Skeletal muscle satellite cell (primary cell): ENCODE results near the gene LHFPL4.
"Not testable (repeated sequence)": the region's sequence is repeated elsewhere in the genome, so short reads cannot be mapped to it uniquely, and the experiment has no call there.

Experiments used
- H3K27me3 ChIP-seq: 2 replicates; pipeline ENCODE4 v1.7.0; 2013; ENCODE audit warnings: low read length; ENCODE audit not compliant: control insufficient read depth, insufficient read depth
- H3K36me3 ChIP-seq: 2 replicates; pipeline ENCODE4 v1.7.0; 2013; ENCODE audit warnings: mild to moderate bottlenecking, control low read depth, low read length; ENCODE audit not compliant: insufficient read depth
- H3K4me1 ChIP-seq: 2 replicates; pipeline ENCODE4 v1.7.0; 2013; ENCODE audit warnings: low read length; ENCODE audit not compliant: control insufficient read depth, insufficient read depth
- H3K4me2 ChIP-seq: 2 replicates; pipeline ENCODE4 v1.7.0; 2013; ENCODE audit warnings: mild to moderate bottlenecking, low read length
- H3K4me3 ChIP-seq: 2 replicates; pipeline ENCODE4 v1.7.0; 2013; ENCODE audit warnings: low read length
- H3K9ac ChIP-seq: 2 replicates; pipeline ENCODE4 v1.7.0; 2013; ENCODE audit warnings: mild to moderate bottlenecking, low read depth, low read length, moderate library complexity
- H3K9me3 ChIP-seq: replicated peaks from 2 replicates; pipeline ENCODE4 v1.7.0; 2013; ENCODE audit warnings: mild to moderate bottlenecking, control low read depth, low read length

Gene LHFPL4

DNA sequence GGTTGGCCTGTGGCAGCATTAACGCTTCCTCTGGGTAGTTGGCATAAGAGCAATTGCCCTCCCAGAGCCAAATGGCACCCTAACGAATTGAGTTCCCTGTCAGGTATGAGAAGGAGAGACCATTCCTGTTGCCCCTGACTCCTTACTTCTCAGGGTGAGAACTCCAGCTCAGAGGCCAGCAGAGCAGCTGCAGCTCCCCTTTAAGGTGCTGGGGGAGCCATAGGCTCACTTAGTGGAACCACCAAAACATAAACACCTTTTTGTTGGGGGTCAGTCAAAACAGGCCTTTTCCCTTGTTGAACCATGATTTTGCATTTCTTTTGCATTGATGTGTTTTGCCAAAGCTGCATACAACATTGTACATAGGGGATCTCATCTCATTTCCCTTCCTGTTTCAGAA lies 28.1 kb upstream of the LHFPL4 start:
- Histone ChIP-seq H3K36me3 (no peaks in the 10 kb centered on the region), H3K4me2 (no peak overlapping the region), H3K4me1 (no peaks in the 10 kb centered on the region), H3K27me3 (peaks cover 2% of the 10 kb centered on the region), H3K9me3 (no peaks in the 10 kb centered on the region), H3K9ac (no peak overlapping the region), H3K4me3 (no peak overlapping the region)

DNA sequence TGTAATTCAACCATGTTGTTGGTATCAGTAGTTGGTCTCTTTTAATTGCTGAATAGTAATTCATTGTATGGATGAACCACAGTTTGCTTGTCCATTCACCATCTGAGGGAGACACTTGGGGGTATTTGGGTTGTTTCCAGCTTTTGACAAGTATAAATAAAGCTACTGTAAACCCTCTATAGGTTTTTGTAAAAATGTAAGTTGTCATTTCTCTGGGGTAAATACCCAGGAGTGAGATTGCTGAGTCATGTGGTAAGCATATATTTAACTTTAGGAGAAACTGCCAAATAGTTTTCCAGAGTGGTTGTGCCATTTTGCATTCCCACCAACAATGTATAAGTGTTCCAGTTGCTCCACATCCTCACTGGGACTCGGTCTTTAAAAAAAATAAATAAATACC lies 15.4 kb upstream of the LHFPL4 start:
- H3K9ac ChIP-seq: no peak overlapping the region
- no peaks in the 10 kb centered on the region for H3K9me3 ChIP-seq
- no peaks in the 10 kb centered on the region for H3K36me3 ChIP-seq
- H3K4me3 ChIP-seq: no peak overlapping the region
- H3K4me1 ChIP-seq: no peaks in the 10 kb centered on the region
- no peaks in the 10 kb centered on the region for H3K27me3 ChIP-seq
- no peak overlapping the region for H3K4me2 ChIP-seq

DNA sequence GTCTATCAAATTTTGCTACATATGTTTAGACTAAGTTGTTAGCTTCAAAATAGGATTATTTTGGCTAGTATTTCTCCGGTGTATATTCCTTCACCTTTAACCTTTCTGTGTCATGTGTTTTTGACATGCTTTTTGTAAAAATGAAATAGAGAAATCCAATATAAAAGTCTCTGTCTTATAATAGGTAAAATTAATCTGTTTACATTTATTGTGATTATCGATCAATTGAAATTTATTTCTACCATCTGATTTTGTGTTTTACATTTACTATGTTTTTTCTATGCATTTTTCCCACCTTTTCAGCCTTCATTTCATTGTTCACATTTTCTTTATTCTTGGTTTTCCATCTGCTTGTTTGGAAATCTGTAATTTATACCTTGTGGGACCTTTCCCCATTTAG lies 11.7 kb upstream of the LHFPL4 start:
- Histone ChIP-seq H3K4me1 (no peaks in the 10 kb centered on the region), H3K9ac (no peak overlapping the region), H3K4me3 (no peak overlapping the region), H3K4me2 (no peak overlapping the region), H3K27me3 (no peaks in the 10 kb centered on the region), H3K9me3 (no peaks in the 10 kb centered on the region), H3K36me3 (no peaks in the 10 kb centered on the region)

DNA sequence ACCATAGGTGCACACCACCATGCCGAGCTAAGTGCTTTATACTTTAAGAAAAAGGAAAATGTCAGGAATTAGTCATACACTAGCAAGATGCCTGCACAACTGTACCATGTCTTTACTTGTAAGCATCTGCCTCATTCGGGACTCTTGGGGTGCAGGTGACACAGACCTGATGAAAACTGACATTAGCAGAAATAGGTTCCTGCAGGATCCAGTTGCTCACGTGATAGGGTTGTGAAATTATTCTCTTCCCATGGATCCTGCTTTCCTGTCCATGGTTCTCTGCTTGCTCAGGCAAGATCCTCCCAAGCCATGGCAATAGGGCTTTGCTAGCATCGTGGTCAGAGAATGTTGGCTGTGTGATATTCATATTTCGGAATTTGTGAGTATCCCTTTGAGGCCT lies 10.2 kb upstream of the LHFPL4 start:
- Histone ChIP-seq H3K27me3 (no peaks in the 10 kb centered on the region), H3K9ac (no peak overlapping the region), H3K36me3 (no peaks in the 10 kb centered on the region), H3K4me1 (no peaks in the 10 kb centered on the region), H3K4me2 (no peak overlapping the region), H3K9me3 (no peaks in the 10 kb centered on the region), H3K4me3 (no peak overlapping the region)

DNA sequence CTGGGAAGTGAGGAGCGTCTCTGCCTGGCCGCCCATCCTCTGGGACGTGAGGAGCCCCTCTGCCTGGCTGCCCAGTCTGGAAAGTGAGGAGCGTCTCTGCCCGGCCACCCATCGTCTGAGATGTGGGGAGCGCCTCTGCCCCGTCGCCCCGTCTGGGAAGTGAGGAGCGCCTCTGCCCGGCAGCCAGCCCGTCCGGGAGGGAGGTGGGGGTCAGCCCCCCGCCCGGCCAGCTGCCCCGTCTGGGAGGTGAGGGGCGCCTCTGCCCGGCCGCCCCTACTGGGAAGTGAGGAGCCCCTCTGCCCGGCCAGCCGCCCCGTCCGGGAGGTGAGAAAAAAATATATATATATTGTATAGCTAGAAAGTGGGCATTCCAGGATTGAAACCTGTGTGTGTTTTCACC lies 6.4 kb upstream of the LHFPL4 start:
- H3K27me3 ChIP-seq: peaks cover 15% of the 10 kb centered on the region
- not testable (repeated sequence) for H3K4me3 ChIP-seq, H3K9ac ChIP-seq, H3K4me1 ChIP-seq, H3K4me2 ChIP-seq, H3K36me3 ChIP-seq, H3K9me3 ChIP-seq

DNA sequence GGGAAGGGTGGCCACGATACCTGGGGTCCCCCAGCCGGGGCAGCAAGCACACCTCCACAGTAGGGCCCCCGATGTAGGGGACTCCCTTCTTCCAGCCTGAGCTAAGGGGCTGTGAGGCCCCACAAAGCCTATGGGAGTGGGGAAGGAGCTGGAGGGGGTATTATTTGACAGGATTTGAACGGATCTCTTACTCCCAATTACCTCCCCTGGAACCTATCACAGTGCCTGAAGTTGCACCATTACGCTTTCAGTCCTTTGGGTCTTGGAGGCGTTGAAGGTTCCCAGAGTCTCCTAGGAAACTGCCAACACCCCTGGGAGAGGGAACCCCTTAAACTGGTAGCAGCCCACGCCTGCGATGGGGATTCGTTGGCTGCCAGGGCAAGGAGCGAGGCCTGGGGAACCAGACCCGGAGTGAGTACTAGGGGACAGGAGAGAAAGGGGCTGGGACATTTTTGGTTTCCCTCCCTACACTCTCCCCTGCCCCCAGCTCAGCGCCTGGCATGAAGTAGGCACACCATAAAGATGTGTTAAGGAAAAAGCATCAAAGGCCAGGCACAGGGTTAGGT lies 409 bp upstream of the LHFPL4 start:
- Histone ChIP-seq H3K27me3 (peaks cover 30% of the 10 kb centered on the region), H3K9me3 (no peaks in the 10 kb centered on the region), H3K9ac (no peak overlapping the region), H3K36me3 (no peaks in the 10 kb centered on the region), H3K4me3 (no peak overlapping the region), H3K4me2 (no peak overlapping the region), H3K4me1 (no peaks in the 10 kb centered on the region)

DNA sequence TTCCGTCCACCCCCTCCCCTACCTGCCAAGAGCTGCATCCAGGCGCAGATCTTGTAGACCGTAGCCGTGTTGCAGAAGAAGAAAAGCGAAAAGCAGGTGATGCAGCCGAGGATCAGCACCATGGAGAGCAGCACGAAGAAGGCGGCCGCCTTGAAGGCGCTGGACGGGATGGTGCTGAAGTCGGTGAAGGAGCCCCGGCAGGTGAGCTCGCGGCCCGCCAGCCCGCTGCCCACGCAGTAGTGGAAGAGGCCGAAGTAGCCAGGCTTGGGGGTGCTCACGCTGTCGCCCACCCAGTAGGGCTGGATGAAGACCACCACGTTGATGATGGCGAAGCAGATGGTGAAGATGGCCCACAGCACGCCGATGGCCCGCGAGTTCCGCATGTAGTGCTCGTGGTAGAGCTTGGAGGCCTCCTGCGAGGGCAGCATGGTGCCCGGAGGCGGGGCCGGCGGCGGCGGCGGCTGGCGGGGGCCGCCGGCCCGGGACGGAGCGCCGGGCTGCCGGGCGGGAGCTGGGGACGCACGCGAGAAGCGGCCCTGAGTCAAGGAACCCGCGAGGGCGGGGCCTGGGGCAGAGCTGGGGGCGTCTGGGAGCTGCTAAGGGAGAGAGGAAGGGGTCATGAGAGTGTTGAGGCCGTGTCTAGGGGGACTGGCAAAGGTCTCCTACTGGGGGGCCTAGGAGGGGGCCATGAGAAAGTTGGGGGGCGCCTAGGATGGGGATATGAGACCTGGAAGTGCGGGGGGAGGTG lies 1.2 kb downstream of the LHFPL4 start:
- H3K9me3 ChIP-seq: no peaks in the 10 kb centered on the region
- H3K4me1 ChIP-seq: no peaks in the 10 kb centered on the region
- peaks cover 28% of the 10 kb centered on the region for H3K27me3 ChIP-seq

DNA sequence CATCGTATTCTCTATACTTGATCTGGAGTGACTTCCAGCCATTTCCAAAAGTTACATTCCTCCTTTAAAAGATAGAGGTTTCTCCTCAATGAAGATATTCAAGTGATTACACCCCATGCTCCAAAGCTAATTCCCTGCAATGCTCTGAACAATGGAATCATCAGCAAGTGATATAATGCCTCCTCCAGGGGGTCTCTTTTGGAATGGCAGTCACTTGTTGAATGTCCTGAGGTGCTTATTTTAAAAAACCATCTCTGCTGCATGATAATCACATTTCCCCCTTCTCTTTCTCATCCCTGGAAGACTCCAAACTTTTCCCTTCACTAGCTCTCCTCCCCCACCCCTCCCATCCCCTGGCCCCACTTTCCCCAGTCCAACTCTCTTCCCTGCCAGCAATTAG lies 2.6 kb downstream of the LHFPL4 start:
- H3K27me3 ChIP-seq: peaks cover 25% of the 10 kb centered on the region
- no peak overlapping the region for H3K9ac ChIP-seq
- no peaks in the 10 kb centered on the region for H3K4me1 ChIP-seq
- no peaks in the 10 kb centered on the region for H3K9me3 ChIP-seq
- no peak overlapping the region for H3K4me2 ChIP-seq
- no peak overlapping the region for H3K4me3 ChIP-seq
- no peaks in the 10 kb centered on the region for H3K36me3 ChIP-seq

More for the DNA sequence above, 1.2 kb downstream of the LHFPL4 start:
- Histone ChIP-seq H3K9ac (no peak overlapping the region), H3K4me3 (no peak overlapping the region), H3K36me3 (no peaks in the 10 kb centered on the region), H3K4me2 (no peak overlapping the region)

DNA sequence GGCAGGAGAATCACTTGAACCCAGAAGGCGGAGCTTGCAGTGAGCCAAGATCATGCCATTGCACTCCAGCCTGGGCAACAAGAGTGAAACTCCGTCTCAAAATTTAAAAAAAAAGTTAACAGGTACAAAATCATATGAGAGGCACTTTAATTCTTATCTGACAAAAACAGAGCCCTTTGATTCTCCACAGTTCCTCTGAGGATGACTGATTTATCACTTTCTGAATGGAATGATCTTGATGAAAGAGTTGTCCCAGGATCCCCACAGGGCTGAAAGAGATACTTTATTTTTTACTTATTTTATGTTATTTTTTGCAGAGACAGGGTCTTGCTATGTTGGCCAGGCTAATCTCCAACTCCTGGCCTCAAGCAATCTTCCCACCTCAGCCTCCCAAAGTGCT lies 4.0 kb downstream of the LHFPL4 start:
- no peaks in the 10 kb centered on the region for H3K4me1 ChIP-seq
- no peaks in the 10 kb centered on the region for H3K9me3 ChIP-seq
- H3K36me3 ChIP-seq: no peaks in the 10 kb centered on the region
- peaks cover 17% of the 10 kb centered on the region for H3K27me3 ChIP-seq
- H3K4me3 ChIP-seq: no peak overlapping the region
- H3K4me2 ChIP-seq: no peak overlapping the region
- H3K9ac ChIP-seq: no peak overlapping the region

DNA sequence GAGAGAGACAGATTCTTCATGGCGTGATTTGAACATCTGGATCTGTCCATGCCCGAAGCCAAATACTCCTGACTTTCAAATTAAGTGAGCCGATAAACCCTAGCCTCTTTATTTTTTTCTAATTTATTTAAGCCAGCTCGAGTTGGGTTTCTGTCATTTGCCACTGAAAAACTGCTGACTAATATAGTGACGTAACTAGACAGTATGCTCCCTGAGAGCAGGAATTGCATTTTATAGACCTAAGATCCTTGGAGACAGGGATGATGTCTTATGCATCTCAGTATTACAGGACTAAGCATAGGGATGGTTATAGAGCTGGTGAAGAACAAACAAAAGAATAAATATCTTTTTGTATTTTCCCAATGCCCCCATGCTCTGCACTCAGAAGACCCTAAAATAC lies 4.6 kb downstream of the LHFPL4 start:
- Histone ChIP-seq H3K4me1 (no peaks in the 10 kb centered on the region), H3K4me3 (no peak overlapping the region), H3K27me3 (peaks cover 11% of the 10 kb centered on the region), H3K9ac (no peak overlapping the region), H3K4me2 (no peak overlapping the region), H3K9me3 (no peaks in the 10 kb centered on the region), H3K36me3 (no peaks in the 10 kb centered on the region)

DNA sequence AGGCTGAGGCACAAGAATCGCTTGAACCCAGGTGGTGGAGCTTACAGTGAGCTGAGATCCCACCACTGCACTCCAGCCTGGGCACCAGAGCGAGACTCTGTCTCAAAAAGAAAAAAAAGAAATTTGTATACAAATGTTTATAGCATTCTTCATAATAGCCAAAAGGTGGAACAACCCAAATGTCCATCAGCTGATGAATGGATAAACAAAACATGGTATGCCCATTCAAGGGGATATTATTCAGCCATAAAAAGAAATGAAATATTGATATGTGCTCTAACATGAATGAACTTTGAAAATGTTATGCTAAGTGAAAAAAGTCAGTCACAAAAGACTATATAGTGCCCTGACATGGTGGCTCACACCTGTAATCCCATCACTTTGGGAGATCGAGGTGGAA lies 11.4 kb downstream of the LHFPL4 start:
- Histone ChIP-seq H3K4me2 (no peak overlapping the region), H3K4me3 (no peak overlapping the region), H3K4me1 (no peaks in the 10 kb centered on the region), H3K27me3 (peaks cover 5% of the 10 kb centered on the region), H3K9me3 (no peaks in the 10 kb centered on the region), H3K9ac (no peak overlapping the region), H3K36me3 (no peaks in the 10 kb centered on the region)

DNA sequence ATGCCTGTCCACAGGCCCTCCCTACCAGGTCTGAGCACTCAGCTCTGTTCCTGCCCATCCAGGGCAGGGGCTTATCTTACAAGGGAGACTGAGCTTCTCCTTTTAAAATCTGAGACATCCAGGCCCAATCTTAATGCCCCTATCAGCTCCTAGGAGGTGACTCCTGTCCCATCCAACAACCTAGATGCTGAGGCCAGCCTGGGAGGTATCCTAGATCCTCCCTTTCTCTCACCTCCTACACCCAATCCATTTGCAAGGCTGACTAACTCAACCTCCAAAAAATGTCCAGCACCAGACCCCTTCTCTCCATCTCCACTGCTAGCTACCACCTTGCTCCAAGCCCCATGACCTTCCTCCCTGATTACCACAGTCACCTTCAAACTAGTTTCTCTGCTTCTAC lies 17.4 kb downstream of the LHFPL4 start:
- H3K27me3 ChIP-seq: peaks cover 8% of the 10 kb centered on the region
- no peaks in the 10 kb centered on the region for H3K36me3 ChIP-seq
- no peaks in the 10 kb centered on the region for H3K4me1 ChIP-seq
- H3K9ac ChIP-seq: no peak overlapping the region
- no peak overlapping the region for H3K4me2 ChIP-seq
- no peaks in the 10 kb centered on the region for H3K9me3 ChIP-seq
- H3K4me3 ChIP-seq: no peak overlapping the region
